NCI-H82 treated with DMSO at 0.1 percent for 48 hours (cell line): Measurements from ENCODE around the gene PLK1.
"Not testable (repeated sequence)": the region's sequence is repeated elsewhere in the genome, so short reads cannot be mapped to it uniquely, and the experiment has no call there.

Experiments used
- DNase-seq: peaks from one replicate; lab custom pipeline; 2025; ENCODE audit not compliant: unreplicated experiment; lab: John Stamatoyannopoulos, UW

PLK1 gene

GRCh38 chr16:23678430-23679273, at the start of gene PLK1:
Gene PLK1, plus strand, starts transcription at chr16:23678889. Its CDS starts 44 bp downstream, at chr16:23678933.
- peak; percentile 82 for DNase-seq

- DNase-seq: no peak
Measured at GRCh38 chr16:23629516-23629915, 49.2 kb upstream of the PLK1 start.

GRCh38 chr16:23631874-23632273, 46.8 kb upstream of the PLK1 start:
- DNase-seq: not testable (repeated sequence)

- no peak for DNase-seq
Measured at GRCh38 chr16:23634461-23635036, 44.1 kb upstream of the PLK1 start.

GRCh38 chr16:23635958-23636357, 42.7 kb upstream of the PLK1 start:
- no peak for DNase-seq

- DNase-seq: peak; percentile 22
Measured at GRCh38 chr16:23640615-23640930, 38.1 kb upstream of the PLK1 start.

- DNase-seq: peak; percentile 83
Measured at GRCh38 chr16:23640931-23641765, 37.5 kb upstream of the PLK1 start, which contains the start of the genes DCTN5 and PALB2. Gene DCTN5, plus strand, starts transcription at chr16:23641466. Its CDS starts 77 bp downstream, at chr16:23641543. Gene PALB2, minus strand, starts transcription at chr16:23641310. Its CDS starts 153 bp downstream, at chr16:23641157.

GRCh38 chr16:23642246-23642774, 36.4 kb upstream of the PLK1 start:
- no peak for DNase-seq

GRCh38 chr16:23650674-23651416, 27.8 kb upstream of the PLK1 start:
- DNase-seq: no peak

- DNase-seq: no peak
Measured at GRCh38 chr16:23651943-23652468, 26.7 kb upstream of the PLK1 start.

- DNase-seq: no peak
Measured at GRCh38 chr16:23663918-23664317, 14.8 kb upstream of the PLK1 start.

- no peak for DNase-seq
Measured at GRCh38 chr16:23666571-23667354, 11.9 kb upstream of the PLK1 start.

- DNase-seq: no peak
Measured at GRCh38 chr16:23667355-23667659, 11.4 kb upstream of the PLK1 start.

- no peak for DNase-seq
Measured at GRCh38 chr16:23668225-23668624, 10.5 kb upstream of the PLK1 start.

- DNase-seq: no peak
Measured at GRCh38 chr16:23668873-23669272, 9.8 kb upstream of the PLK1 start.

GRCh38 chr16:23670137-23670776, 8.4 kb upstream of the PLK1 start:
- no peak for DNase-seq

- peak; percentile 73 for DNase-seq
Measured at GRCh38 chr16:23673971-23674614, 4.6 kb upstream of the PLK1 start.

GRCh38 chr16:23676924-23677480, 1.7 kb upstream of the PLK1 start:
- DNase-seq: no peak
